ENCODE results near the gene CMKLR1. TPM values are rescaled to one million over a fixed set of nuclear protein-coding genes. Genes with fewer than 3 reads are reported as not detected.

Gene CMKLR1
- total and polyA plus RNA-seq, 4 donors = 0.67 to 13.7 (median 5.8) TPM

GRCh38 chr12:108257610-108258106, 81.5 kb downstream of the CMKLR1 start:
- WGBS = 73% methylated on average over 4 of the region's 4 CpGs

More at GRCh38 chr12:108257610-108258106, 81.5 kb downstream of the CMKLR1 start:
- Histone ChIP-seq H3K4me1 (ENCODE audit: control insufficient read depth in 4 of 4, insufficient read depth in 4 of 4, low read length in 3 of 4) (no peaks in the 10 kb centered on the region), H3K4me3 (ENCODE audit: low read depth in 1 of 3, low read length in 3 of 3) (no peak overlapping the region), H3K9me3 (ENCODE audit: control insufficient read depth in 4 of 4, low read length in 3 of 4) (peaks cover 1 to 17% (median 10%) of the 10 kb centered on the region in 4 donors), H3K9ac (ENCODE audit: low read depth in 1 of 2, low read length in 2 of 2) (no peak overlapping the region), H3K27ac (ENCODE audit: low read depth in 1 of 2, low read length in 2 of 2) (no peak overlapping the region), H3K36me3 (ENCODE audit: control insufficient read depth in 4 of 4, insufficient read depth in 3 of 4, low read depth in 1 of 4, low read length in 3 of 4) (no peaks in the 10 kb centered on the region), H3K27me3 (ENCODE audit: control insufficient read depth in 4 of 4, insufficient read depth in 4 of 4, low read length in 3 of 4) (peaks cover 0 to 9% (median 0%) of the 10 kb centered on the region in 4 donors)
- DNase-seq (ENCODE audit: low spot score) = no peak
- TF ChIP-seq JUND (IDR thresholded peaks at IDR 0.05) (no peak), ZBTB33 (IDR thresholded peaks at IDR 0.05) (no peak), NR2F2 (IDR thresholded peaks at IDR 0.05) (no peak), TAF1 (conservative IDR thresholded peaks at IDR 0.05) (no peak), HNF4G (IDR thresholded peaks at IDR 0.05) (no peak), SP1 (IDR thresholded peaks at IDR 0.05) (no peak), ATF3 (IDR thresholded peaks at IDR 0.05) (no peak), RAD21 (IDR thresholded peaks at IDR 0.05) (no peak), GABPA (IDR thresholded peaks at IDR 0.05 in 1 of 2, conservative IDR thresholded peaks at IDR 0.05 in 1 of 2) (no peak), CTCF (IDR thresholded peaks at IDR 0.05; ENCODE audit: low read depth, low read length, missing input control) (no peak), EGR1 (IDR thresholded peaks at IDR 0.05; ENCODE audit: low read depth in 2 of 2) (no peak), HNF4A (conservative IDR thresholded peaks at IDR 0.05) (no peak), RXRA (IDR thresholded peaks at IDR 0.05) (no peak), FOXA1 (IDR thresholded peaks at IDR 0.05) (no peak), YY1 (IDR thresholded peaks at IDR 0.05) (no peak), FOXA2 (IDR thresholded peaks at IDR 0.05) (no peak)
- TF ChIP-seq, protein P1, sequence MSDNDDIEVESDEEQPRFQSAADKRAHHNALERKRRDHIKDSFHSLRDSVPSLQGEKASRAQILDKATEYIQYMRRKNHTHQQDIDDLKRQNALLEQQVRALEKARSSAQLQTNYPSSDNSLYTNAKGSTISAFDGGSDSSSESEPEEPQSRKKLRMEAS (IDR thresholded peaks at IDR 0.05) = no peak
- TF ChIP-seq, protein P2, sequence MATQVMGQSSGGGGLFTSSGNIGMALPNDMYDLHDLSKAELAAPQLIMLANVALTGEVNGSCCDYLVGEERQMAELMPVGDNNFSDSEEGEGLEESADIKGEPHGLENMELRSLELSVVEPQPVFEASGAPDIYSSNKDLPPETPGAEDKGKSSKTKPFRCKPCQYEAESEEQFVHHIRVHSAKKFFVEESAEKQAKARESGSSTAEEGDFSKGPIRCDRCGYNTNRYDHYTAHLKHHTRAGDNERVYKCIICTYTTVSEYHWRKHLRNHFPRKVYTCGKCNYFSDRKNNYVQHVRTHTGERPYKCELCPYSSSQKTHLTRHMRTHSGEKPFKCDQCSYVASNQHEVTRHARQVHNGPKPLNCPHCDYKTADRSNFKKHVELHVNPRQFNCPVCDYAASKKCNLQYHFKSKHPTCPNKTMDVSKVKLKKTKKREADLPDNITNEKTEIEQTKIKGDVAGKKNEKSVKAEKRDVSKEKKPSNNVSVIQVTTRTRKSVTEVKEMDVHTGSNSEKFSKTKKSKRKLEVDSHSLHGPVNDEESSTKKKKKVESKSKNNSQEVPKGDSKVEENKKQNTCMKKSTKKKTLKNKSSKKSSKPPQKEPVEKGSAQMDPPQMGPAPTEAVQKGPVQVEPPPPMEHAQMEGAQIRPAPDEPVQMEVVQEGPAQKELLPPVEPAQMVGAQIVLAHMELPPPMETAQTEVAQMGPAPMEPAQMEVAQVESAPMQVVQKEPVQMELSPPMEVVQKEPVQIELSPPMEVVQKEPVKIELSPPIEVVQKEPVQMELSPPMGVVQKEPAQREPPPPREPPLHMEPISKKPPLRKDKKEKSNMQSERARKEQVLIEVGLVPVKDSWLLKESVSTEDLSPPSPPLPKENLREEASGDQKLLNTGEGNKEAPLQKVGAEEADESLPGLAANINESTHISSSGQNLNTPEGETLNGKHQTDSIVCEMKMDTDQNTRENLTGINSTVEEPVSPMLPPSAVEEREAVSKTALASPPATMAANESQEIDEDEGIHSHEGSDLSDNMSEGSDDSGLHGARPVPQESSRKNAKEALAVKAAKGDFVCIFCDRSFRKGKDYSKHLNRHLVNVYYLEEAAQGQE (IDR thresholded peaks at IDR 0.05) = no peak

All from liver (tissue), 9 donors.